OCI-LY7 (cell line): Measurements from ENCODE around the gene DDX39B.

Experiments
- CTCF ChIP-seq: fragments of 200-600 bp; sonication (generic); conservative IDR thresholded peaks from 2 replicates; pipeline ENCODE4 v1.5.1; 2014; ENCODE audit warnings: mild to moderate bottlenecking, antibody characterized with exemption, low read length, moderate library complexity, mixed read lengths
- EZH2phosphoT487 ChIP-seq: fragments of 200-600 bp; sonication (generic); IDR thresholded peaks from 2 replicates; pipeline ENCODE4 v1.6.1; 2018; ENCODE audit warnings: low read depth, borderline replicate concordance, mild to moderate bottlenecking, mixed run types, antibody characterized with exemption, low read length, moderate library complexity, mixed read lengths

GRCh38 chr6:31528307-31528777 lies 13.5 kb downstream of the DDX39B start:
- TF ChIP-seq EZH2phosphoT487 (no peak), CTCF (no peak)
